H1 (cell line): ENCODE results near the gene NEU4. TPM values are rescaled to one million over a fixed set of nuclear protein-coding genes. Genes with fewer than 3 reads are reported as not detected.

Experiments used
- CTCF ChIA-PET: fragments of 300-600 bp; sonication (Branson Sonifier 250); formaldehyde crosslinking; loops from one replicate; lab custom pipeline; 2021; ENCODE audit not compliant: partially characterized antibody; lab: Charles Lee
- POLR2A ChIA-PET: fragments of 300-600 bp; sonication (Branson Sonifier 250); formaldehyde crosslinking; loops from one replicate; lab custom pipeline; 2021; ENCODE audit warnings: inconsistent platforms; ENCODE audit not compliant: partially characterized antibody; lab: Charles Lee
- DNase-seq, 2 experiments: peaks; one replicate each; pipeline versions ENCODE4 v3.0.0 to v3.0.0-alpha.2; 2010 to 2022; ENCODE audit warnings: low spot score in 2 of 2, low read depth in 1 of 2, mixed read lengths in 1 of 2
- FAIRE-seq: peaks from 2 replicates; lab custom pipeline; 2011; peaks lifted over from hg19 to GRCh38; lab: Jason Lieb, UNC
- H2AFZ ChIP-seq: 2 replicates; pipeline ENCODE4 v1.8.1; 2012; ENCODE audit warnings: low read length, inconsistent platforms
- H2AK5ac ChIP-seq: 2 replicates; pipeline ENCODE4 v1.6.1; 2013; ENCODE audit warnings: low read depth, low read length
- H2BK120ac ChIP-seq: replicated peaks from 2 replicates; pipeline ENCODE3; 2013; ENCODE audit warnings: low read depth, low read length, inconsistent platforms
- H2BK12ac ChIP-seq: 2 replicates; pipeline ENCODE4 v1.6.1; 2013; ENCODE audit warnings: low read depth, low read length
- H2BK15ac ChIP-seq: 2 replicates; pipeline ENCODE4 v1.6.1; 2013; ENCODE audit warnings: low read length
- H2BK20ac ChIP-seq: 2 replicates; pipeline ENCODE4 v1.6.1; 2013; ENCODE audit warnings: low read length
- H2BK5ac ChIP-seq: 2 replicates; pipeline ENCODE4 v1.6.1; 2013; ENCODE audit warnings: low read depth, low read length
- H3K14ac ChIP-seq: 2 replicates; pipeline ENCODE4 v1.6.1; 2013; ENCODE audit warnings: inconsistent platforms; ENCODE audit not compliant: insufficient read length
- H3K18ac ChIP-seq: 2 replicates; pipeline ENCODE4 v1.6.1; 2013; ENCODE audit warnings: low read length; ENCODE audit errors: extremely low read depth
- H3K23ac ChIP-seq: 2 replicates; pipeline ENCODE4 v1.6.1; 2013; ENCODE audit warnings: inconsistent platforms; ENCODE audit not compliant: insufficient read length
- H3K23me2 ChIP-seq: 2 replicates; pipeline ENCODE4 v1.6.1; 2013; ENCODE audit warnings: low read depth, low read length
- H3K27ac ChIP-seq: 2 replicates; pipeline ENCODE4 v1.6.1; 2011; ENCODE audit warnings: low read depth, low read length, inconsistent platforms
- H3K27me3 ChIP-seq, 4 experiments: replicated peaks in 1 of 4; 1 replicate in 1 of 4; 2 replicates in 3 of 4; pipeline versions ENCODE4 v1.6.1 to v1.8.1; 2011 to 2013; ENCODE audit warnings: low read length in 3 of 4, mild to moderate bottlenecking in 3 of 4, inconsistent platforms in 2 of 4, mixed read lengths in 2 of 4, moderate library complexity in 1 of 4; ENCODE audit not compliant: control insufficient read depth in 3 of 4, insufficient read depth in 3 of 4; ENCODE audit errors: extremely low read depth in 1 of 4
- H3K36me3 ChIP-seq, 4 experiments: 2 replicates each; pipeline versions ENCODE4 v1.6.1 to v1.8.1; 2011 to 2013; ENCODE audit warnings: mild to moderate bottlenecking in 4 of 4, low read length in 3 of 4, moderate library complexity in 2 of 4, control low read depth in 1 of 4, inconsistent platforms in 1 of 4; ENCODE audit not compliant: insufficient read depth in 4 of 4, control insufficient read depth in 2 of 4
- H3K4ac ChIP-seq: replicated peaks from 2 replicates; pipeline ENCODE3; 2013; ENCODE audit warnings: low read length, low read depth, mixed read lengths, inconsistent platforms; ENCODE audit not compliant: insufficient read length
- H3K4me1 ChIP-seq, 4 experiments: replicated peaks in 1 of 4; 1 replicate in 1 of 4; 2 replicates in 3 of 4; pipeline versions ENCODE4 v1.6.1 to v1.8.1; 2011 to 2013; ENCODE audit warnings: low read length in 3 of 4, inconsistent platforms in 2 of 4, mixed read lengths in 1 of 4; ENCODE audit not compliant: insufficient read depth in 4 of 4, control insufficient read depth in 3 of 4
- H3K4me2 ChIP-seq, 2 experiments: 2 replicates each; pipeline versions ENCODE4 v1.6.1 to v1.8.1; 2011 to 2013; ENCODE audit warnings: low read depth in 2 of 2, low read length in 2 of 2, control low read depth in 1 of 2, inconsistent platforms in 1 of 2, mild to moderate bottlenecking in 1 of 2; ENCODE audit not compliant: insufficient read depth in 1 of 2
- H3K4me3 ChIP-seq, 4 experiments: fragments of 200-600, 300-600 bp in 1 of 4; sonication (generic), shearing (Covaris generic), sonication (Bioruptor Twin) in 1 of 4; 2 replicates each; pipeline versions ENCODE4 v1.5.1 to v1.8.1; 2011 to 2016; ENCODE audit warnings: low read length in 4 of 4, low read depth in 3 of 4, control low read depth in 2 of 4, inconsistent platforms in 2 of 4, mild to moderate bottlenecking in 2 of 4, mixed read lengths in 1 of 4, moderate library complexity in 1 of 4; ENCODE audit not compliant: insufficient read depth in 2 of 4; ENCODE audit errors: extremely low read depth in 1 of 4
- H3K56ac ChIP-seq: replicated peaks from 2 replicates; pipeline ENCODE3; 2013; ENCODE audit warnings: low read depth, mild to moderate bottlenecking, mixed read lengths, low read length, inconsistent platforms; ENCODE audit not compliant: insufficient read length
- H3K79me1 ChIP-seq: 2 replicates; pipeline ENCODE4 v1.6.1; 2013; ENCODE audit warnings: low read depth, low read length, control low read depth
- H3K79me2 ChIP-seq, 2 experiments: 2 replicates each; pipeline versions ENCODE4 v1.6.1 to v1.8.1; 2012 to 2013; ENCODE audit warnings: low read length in 2 of 2, mild to moderate bottlenecking in 2 of 2, inconsistent platforms in 1 of 2; ENCODE audit not compliant: insufficient read depth in 2 of 2, control insufficient read depth in 1 of 2
- H3K9ac ChIP-seq, 4 experiments: replicated peaks in 1 of 4; 1 replicate in 1 of 4; 2 replicates in 3 of 4; pipeline versions ENCODE4 v1.6.1 to v1.8.1; 2011 to 2013; ENCODE audit warnings: low read depth in 3 of 4, low read length in 3 of 4, control low read depth in 2 of 4, mild to moderate bottlenecking in 2 of 4, moderate library complexity in 2 of 4, inconsistent platforms in 1 of 4; ENCODE audit errors: extremely low read depth in 1 of 4
- H3K9me3 ChIP-seq, 2 experiments: 2 replicates each; pipeline versions ENCODE4 v1.6.1 to v1.8.1; 2012 to 2013; ENCODE audit warnings: mild to moderate bottlenecking in 2 of 2, moderate library complexity in 2 of 2, control low read depth in 1 of 2, inconsistent platforms in 1 of 2, low read depth in 1 of 2, low read length in 1 of 2, mixed read lengths in 1 of 2; ENCODE audit not compliant: insufficient read depth in 2 of 2
- H4K20me1 ChIP-seq, 2 experiments: replicated peaks in 1 of 2; 2 replicates each; pipeline versions ENCODE3 to v1.8.1; 2011 to 2013; ENCODE audit warnings: inconsistent platforms in 2 of 2, low read length in 2 of 2, mild to moderate bottlenecking in 1 of 2; ENCODE audit not compliant: insufficient read depth in 2 of 2, control insufficient read depth in 1 of 2
- H4K5ac ChIP-seq: 2 replicates; pipeline ENCODE4 v1.6.1; 2013; ENCODE audit warnings: low read length, low read depth, mixed read lengths, inconsistent platforms; ENCODE audit not compliant: insufficient read length
- H4K8ac ChIP-seq: 2 replicates; pipeline ENCODE4 v1.8.0; 2013; ENCODE audit warnings: mild to moderate bottlenecking, moderate library complexity, low read length, inconsistent platforms; ENCODE audit not compliant: insufficient read depth; ENCODE audit errors: extremely low read depth
- H4K91ac ChIP-seq: replicated peaks from 2 replicates; pipeline ENCODE3; 2013; ENCODE audit warnings: low read length, mixed read lengths, inconsistent platforms; ENCODE audit not compliant: insufficient read length
- ATF2 ChIP-seq: IDR thresholded peaks from 2 replicates; pipeline ENCODE4 v1.6.1; 2012; ENCODE audit warnings: low read length, inconsistent platforms
- EP300 ChIP-seq, 2 experiments: IDR thresholded peaks; 1 replicate in 1 of 2; 2 replicates in 1 of 2; pipeline ENCODE4 v1.6.1; 2011 to 2012; ENCODE audit warnings: low read depth in 2 of 2, low read length in 2 of 2, mild to moderate bottlenecking in 2 of 2, borderline replicate concordance in 1 of 2, inconsistent platforms in 1 of 2, moderate library complexity in 1 of 2
- HDAC2 ChIP-seq, 2 experiments: fragments of 300-600 bp in 1 of 2; sonication (generic) in 1 of 2; IDR thresholded peaks; 2 replicates each; pipeline ENCODE4 v1.6.1; 2011 to 2012; ENCODE audit warnings: low read depth in 2 of 2, low read length in 2 of 2, mild to moderate bottlenecking in 2 of 2, moderate library complexity in 2 of 2, borderline replicate concordance in 1 of 2, inconsistent platforms in 1 of 2
- KDM4A ChIP-seq: IDR thresholded peaks from one replicate; pipeline ENCODE4 v1.7.1; 2012; ENCODE audit warnings: low read depth, mild to moderate bottlenecking, moderate library complexity, low read length, inconsistent platforms; ENCODE audit not compliant: severe bottlenecking
- POLR2A ChIP-seq, 2 experiments: IDR thresholded peaks; 1 replicate in 1 of 2; 2 replicates in 1 of 2; pipeline ENCODE4 v1.6.1; 2011; ENCODE audit warnings: low read depth in 2 of 2, low read length in 2 of 2, mild to moderate bottlenecking in 2 of 2; ENCODE audit errors: control extremely low read depth in 1 of 2
- RXRA ChIP-seq: IDR thresholded peaks from 2 replicates; pipeline ENCODE4 v1.6.1; 2011; ENCODE audit warnings: low read depth, mild to moderate bottlenecking, low read length, moderate library complexity; ENCODE audit not compliant: insufficient read depth
- SIRT6 ChIP-seq: IDR thresholded peaks from one replicate; pipeline ENCODE4 v1.7.1; 2012; ENCODE audit warnings: low read length, inconsistent platforms
- SIX5 ChIP-seq: IDR thresholded peaks from 2 replicates; pipeline ENCODE4 v1.6.1; 2011; ENCODE audit warnings: mild to moderate bottlenecking, low read depth, low read length
- SP4 ChIP-seq: IDR thresholded peaks from 2 replicates; pipeline ENCODE4 v1.6.1; 2012; ENCODE audit warnings: low read length, inconsistent platforms
- TCF12 ChIP-seq: IDR thresholded peaks from 2 replicates; pipeline ENCODE4 v1.6.1; 2011; ENCODE audit warnings: low read depth, mild to moderate bottlenecking, low read length
- WGBS, 2 experiments: shearing (Covaris generic) in 1 of 2; methylation state at CpG; one replicate each; pipeline versions ENCODE4 v1.1.6 to v1.1.7; 2013 to 2015; ENCODE audit warnings: low lambda C conversion rate in 2 of 2, mixed read lengths in 2 of 2, inconsistent platforms in 1 of 2, low coverage in 1 of 2, missing lambda C conversion rate in 1 of 2; ENCODE audit not compliant: insufficient replicate concordance in 2 of 2, insufficient coverage in 1 of 2, insufficient read length in 1 of 2; ENCODE audit errors: extremely low coverage in 1 of 2, missing lambda C conversion rate in 1 of 2; 5-methylcytosine and 5-hydroxymethylcytosine counted together
- polyA plus RNA-seq, 7 experiments: library from polyadenylated mRNA; depleted of rRNA in 3 of 7; stranded (reverse) in 5 of 7; unstranded in 2 of 7; fragments of >200 nt in 5 of 7; fragments of 200-250 nt in 2 of 7; gene quantifications; 1 replicate in 5 of 7; 2 replicates in 1 of 7; 4 replicates in 1 of 7; pipeline versions ENCODE4 v1.2.1 to v1.2.3, GENCODE V29; 2011 to 2013; ENCODE audit warnings: missing spikeins in 2 of 7, mixed read lengths in 2 of 7
- total RNA-seq: library from RNA; stranded (reverse); fragmentation: NEBNext Ultra II Directional; extraction: Animal tissue kit (Norgen Biotek cat#: 25700); gene quantifications from 2 replicates; pipeline ENCODE4 v1.2.1, GENCODE V29; 2021

The NEU4 gene
- total and polyA plus RNA-seq, 2 of the 8 experiments (the other 6 are each of a cell fraction or from before 2014, with no cell fraction given) = 0.32 to 0.50 TPM

- Histone ChIP-seq H2AK5ac (peak overlapping the region; percentile 93), H3K14ac (peak overlapping the region; percentile 71), H3K56ac (peak overlapping the region; percentile 100), H3K23me2 (peaks cover 29% of the 10 kb centered on the region), H3K9me3 (no peaks in the 10 kb centered on the region), H2BK5ac (0 out of 2 replicates have a peak overlapping the region, but pooled peaks have one; percentile 3), H3K18ac (no peak overlapping the region), H4K20me1 (peaks cover 0 to 20% of the 10 kb centered on the region in 2 experiments), H3K4me1 (peaks cover 0 to 14% (median 3%) of the 10 kb centered on the region in 4 experiments; a peak in 6 of 7 replicates), H2BK12ac (peak overlapping the region; percentile 64), H3K9ac (peak overlapping the region in 1 of 4 experiments; percentile 19; a peak in 1 of 7 replicates), H4K8ac (no peak overlapping the region), H2AFZ (no peak overlapping the region), H3K79me2 (no peaks in the 10 kb centered on the region), H2BK15ac (peak overlapping the region; percentile 81), H4K91ac (peak overlapping the region; percentile 98), H2BK120ac (peak overlapping the region; percentile 38), H3K4ac (peak overlapping the region; percentile 57), H2BK20ac (peak overlapping the region; percentile 36; the same call in 1 of the 2 replicates), H3K4me3 (no peak overlapping the region), H3K36me3 (no peaks in the 10 kb centered on the region; a peak in 2 of 8 replicates), H4K5ac (no peak overlapping the region), H3K4me2 (peak overlapping the region in 1 of 2 experiments; percentile 42; a peak in 1 of 4 replicates), H3K27me3 (peaks cover 0 to 16% (median 0%) of the 10 kb centered on the region in 4 experiments; a peak in 3 of 7 replicates), H3K27ac (no peak overlapping the region), H3K23ac (peak overlapping the region; percentile 93), H3K79me1 (peaks cover 4% of the 10 kb centered on the region; the same call in 1 of the 2 replicates)
- DNase-seq = no peak
- ChIA-PET CTCF (no interaction called here), POLR2A (no interaction called here)
- 81 to 100% methylated on average over 1 to 2 of the region's 2 CpGs for WGBS, 2 experiments
- FAIRE-seq = no peak
- TF ChIP-seq SIX5 (no peak), HDAC2 (IDR thresholded peaks at IDR 0.05; ENCODE audit: borderline replicate concordance in 1 of 2, low read depth in 2 of 2, low read length in 2 of 2) (no peak), KDM4A (no peak), EP300 (IDR thresholded peaks at IDR 0.05; ENCODE audit: borderline replicate concordance in 1 of 2, low read depth in 2 of 2, low read length in 2 of 2) (no peak), ATF2 (no peak), TCF12 (no peak), POLR2A (IDR thresholded peaks at IDR 0.05; ENCODE audit: control extremely low read depth in 1 of 2, low read depth in 2 of 2, low read length in 2 of 2) (no peak), SIRT6 (no peak), SP4 (no peak), RXRA (no peak)
Measured at GRCh38 chr2:241864168-241864849, 55.3 kb downstream of the NEU4 start.
